ENCODE data around the gene MAML2. TPM values are rescaled to one million over a fixed set of nuclear protein-coding genes. Genes with fewer than 3 reads are reported as not detected.

Gene MAML2
- polyA plus RNA-seq, 3 donors, result 30.1 to 32.2 (median 32.0) TPM

- DNase-seq (ENCODE audit: extremely low read depth in 1 of 11, low read depth in 9 of 11, low spot score in 4 of 11), result no peak
These were observed 210.6 kb downstream of the MAML2 start for GRCh38 chr11:96132437-96132836.

- DNase-seq (ENCODE audit: extremely low read depth in 1 of 11, low read depth in 9 of 11, low spot score in 4 of 11), result no peak
These were observed 212.9 kb downstream of the MAML2 start for GRCh38 chr11:96130061-96130620.

- DNase-seq (ENCODE audit: extremely low read depth in 1 of 11, low read depth in 9 of 11, low spot score in 4 of 11), result peak in 1 of 11 donors; percentile 51
These were observed 215.4 kb downstream of the MAML2 start for GRCh38 chr11:96127596-96127959.

GRCh38 chr11:96126917-96127595, 215.9 kb downstream of the MAML2 start:
- DNase-seq (ENCODE audit: extremely low read depth in 1 of 11, low read depth in 9 of 11, low spot score in 4 of 11), result no peak

- DNase-seq (ENCODE audit: extremely low read depth in 1 of 11, low read depth in 9 of 11, low spot score in 4 of 11), result no peak
These were observed 217.6 kb downstream of the MAML2 start for GRCh38 chr11:96125400-96125799.

- DNase-seq (ENCODE audit: extremely low read depth in 1 of 11, low read depth in 9 of 11, low spot score in 4 of 11), result no peak
These were observed 218.8 kb downstream of the MAML2 start for GRCh38 chr11:96124155-96124554.

GRCh38 chr11:96123301-96123700, 219.7 kb downstream of the MAML2 start:
- no peak for DNase-seq (ENCODE audit: extremely low read depth in 1 of 11, low read depth in 9 of 11, low spot score in 4 of 11)

- DNase-seq (ENCODE audit: extremely low read depth in 1 of 11, low read depth in 9 of 11, low spot score in 4 of 11), result no peak
These were observed 220.4 kb downstream of the MAML2 start for GRCh38 chr11:96122601-96123074.

GRCh38 chr11:96119211-96119610, 223.8 kb downstream of the MAML2 start:
- DNase-seq (ENCODE audit: extremely low read depth in 1 of 11, low read depth in 9 of 11, low spot score in 4 of 11), result no peak

- no peak for DNase-seq (ENCODE audit: extremely low read depth in 1 of 11, low read depth in 9 of 11, low spot score in 4 of 11)
These were observed 226.6 kb downstream of the MAML2 start for GRCh38 chr11:96116376-96116775.

- DNase-seq (ENCODE audit: extremely low read depth in 1 of 11, low read depth in 9 of 11, low spot score in 4 of 11), result no peak
These were observed 228.6 kb downstream of the MAML2 start for GRCh38 chr11:96114178-96115064.

GRCh38 chr11:96113193-96113681, 229.8 kb downstream of the MAML2 start:
- DNase-seq (ENCODE audit: extremely low read depth in 1 of 11, low read depth in 9 of 11, low spot score in 4 of 11), result peak in 6 of 11 donors; percentile 56 to 87 (median 77)

- DNase-seq (ENCODE audit: extremely low read depth in 1 of 11, low read depth in 9 of 11, low spot score in 4 of 11), result no peak
These were observed 230.5 kb downstream of the MAML2 start for GRCh38 chr11:96112192-96113128.

- no peak for DNase-seq (ENCODE audit: extremely low read depth in 1 of 11, low read depth in 9 of 11, low spot score in 4 of 11)
These were observed 231.7 kb downstream of the MAML2 start for GRCh38 chr11:96111308-96111707.

- no peak for DNase-seq (ENCODE audit: extremely low read depth in 1 of 11, low read depth in 9 of 11, low spot score in 4 of 11)
These were observed 232.7 kb downstream of the MAML2 start for GRCh38 chr11:96110302-96110701.

- DNase-seq (ENCODE audit: extremely low read depth in 1 of 11, low read depth in 9 of 11, low spot score in 4 of 11), result no peak
These were observed 233.5 kb downstream of the MAML2 start for GRCh38 chr11:96109331-96110030.

- no peak for DNase-seq (ENCODE audit: extremely low read depth in 1 of 11, low read depth in 9 of 11, low spot score in 4 of 11)
These were observed 235.7 kb downstream of the MAML2 start for GRCh38 chr11:96107143-96107824.

GRCh38 chr11:96106645-96107044, 236.3 kb downstream of the MAML2 start:
- DNase-seq (ENCODE audit: extremely low read depth in 1 of 11, low read depth in 9 of 11, low spot score in 4 of 11), result no peak

All from renal cortex interstitium (tissue), 11 donors.